ENCODE measurements around the gene PLOD3. TPM values are rescaled to one million over a fixed set of nuclear protein-coding genes. Genes with fewer than 3 reads are reported as not detected.

PLOD3 gene
- total RNA-seq, 1 experiment from 2014 or later, result 83.7 TPM

DNA sequence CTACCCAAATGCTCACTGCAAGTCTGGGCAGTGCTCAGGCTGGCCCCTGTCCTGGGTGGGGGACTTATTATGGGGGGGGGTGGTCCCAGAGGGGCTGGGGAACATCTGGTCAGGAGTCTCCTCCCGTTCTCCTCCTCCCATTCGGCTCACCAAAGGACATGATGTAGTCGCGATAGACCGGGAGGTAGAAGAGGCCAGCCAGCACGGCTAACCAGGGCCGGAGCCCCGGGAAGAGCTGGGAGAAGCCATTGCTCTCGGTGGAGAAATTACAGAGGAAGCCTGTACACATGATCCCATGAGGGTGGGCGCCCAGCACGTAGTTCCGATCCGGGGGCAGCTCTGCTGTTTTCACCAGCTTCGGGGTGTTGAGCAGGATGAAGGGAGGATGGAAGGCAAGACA is 18.9 kb downstream of the PLOD3 start:
- Histone ChIP-seq H3K4me2 (ENCODE audit: low read length) (no peak overlapping the region), H3K27ac (ENCODE audit: low read depth, low read length) (no peak overlapping the region), H2AFZ (ENCODE audit: low read depth, low read length, poor library complexity, severe bottlenecking) (no peak overlapping the region), H3K79me2 (ENCODE audit: insufficient read depth, low read length) (no peaks in the 10 kb centered on the region), H3K9me3 (ENCODE audit: control insufficient read depth in 1 of 2, insufficient read depth in 1 of 2, low read depth in 1 of 2, low read length in 2 of 2) (no peaks in the 10 kb centered on the region), H3K9me2 (ENCODE audit: insufficient read depth) (no peaks in the 10 kb centered on the region), H3K9ac (ENCODE audit: low read length) (no peak overlapping the region), H3K4me1 (ENCODE audit: control insufficient read depth in 1 of 2, insufficient read depth in 2 of 2, low read length in 2 of 2) (peaks cover 0 to 8% of the 10 kb centered on the region in 2 experiments; a peak in 3 of 4 replicates), H3K27me3 (ENCODE audit: insufficient read depth, low read length) (no peaks in the 10 kb centered on the region), H4K20me1 (ENCODE audit: insufficient read depth) (no peaks in the 10 kb centered on the region), H3K4me3 (replicated peaks in 1 of 2; ENCODE audit: low read depth in 1 of 2, low read length in 2 of 2) (no peak overlapping the region), H3K36me3 (ENCODE audit: control insufficient read depth in 1 of 2, insufficient read depth in 2 of 2, low read length in 2 of 2) (no peaks in the 10 kb centered on the region)
- intact Hi-C loops (cut with micrococcal nuclease), result loop anchor here (10.0 kb wide), 1 partner anchor 234 kb away; the partner anchor contains the start of gene MUC12
- ATAC-seq (no peak), DNase-seq (ENCODE audit: low read depth, low spot score) (no peak)
- BruUV-seq (replicated peaks), result no TSS peak
- no peak for TF ChIP-seq JUND (IDR thresholded peaks at IDR 0.05)
- TF ChIP-seq, protein P1, sequence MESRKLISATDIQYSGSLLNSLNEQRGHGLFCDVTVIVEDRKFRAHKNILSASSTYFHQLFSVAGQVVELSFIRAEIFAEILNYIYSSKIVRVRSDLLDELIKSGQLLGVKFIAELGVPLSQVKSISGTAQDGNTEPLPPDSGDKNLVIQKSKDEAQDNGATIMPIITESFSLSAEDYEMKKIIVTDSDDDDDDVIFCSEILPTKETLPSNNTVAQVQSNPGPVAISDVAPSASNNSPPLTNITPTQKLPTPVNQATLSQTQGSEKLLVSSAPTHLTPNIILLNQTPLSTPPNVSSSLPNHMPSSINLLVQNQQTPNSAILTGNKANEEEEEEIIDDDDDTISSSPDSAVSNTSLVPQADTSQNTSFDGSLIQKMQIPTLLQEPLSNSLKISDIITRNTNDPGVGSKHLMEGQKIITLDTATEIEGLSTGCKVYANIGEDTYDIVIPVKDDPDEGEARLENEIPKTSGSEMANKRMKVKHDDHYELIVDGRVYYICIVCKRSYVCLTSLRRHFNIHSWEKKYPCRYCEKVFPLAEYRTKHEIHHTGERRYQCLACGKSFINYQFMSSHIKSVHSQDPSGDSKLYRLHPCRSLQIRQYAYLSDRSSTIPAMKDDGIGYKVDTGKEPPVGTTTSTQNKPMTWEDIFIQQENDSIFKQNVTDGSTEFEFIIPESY (IDR thresholded peaks at IDR 0.05; ENCODE audit: extremely low read depth, insufficient replicate concordance, low read length), result no peak
- TF ChIP-seq ELF1 (IDR thresholded peaks at IDR 0.05; ENCODE audit: borderline replicate concordance, low read depth), result no peak
- TF ChIP-seq, protein P2, sequence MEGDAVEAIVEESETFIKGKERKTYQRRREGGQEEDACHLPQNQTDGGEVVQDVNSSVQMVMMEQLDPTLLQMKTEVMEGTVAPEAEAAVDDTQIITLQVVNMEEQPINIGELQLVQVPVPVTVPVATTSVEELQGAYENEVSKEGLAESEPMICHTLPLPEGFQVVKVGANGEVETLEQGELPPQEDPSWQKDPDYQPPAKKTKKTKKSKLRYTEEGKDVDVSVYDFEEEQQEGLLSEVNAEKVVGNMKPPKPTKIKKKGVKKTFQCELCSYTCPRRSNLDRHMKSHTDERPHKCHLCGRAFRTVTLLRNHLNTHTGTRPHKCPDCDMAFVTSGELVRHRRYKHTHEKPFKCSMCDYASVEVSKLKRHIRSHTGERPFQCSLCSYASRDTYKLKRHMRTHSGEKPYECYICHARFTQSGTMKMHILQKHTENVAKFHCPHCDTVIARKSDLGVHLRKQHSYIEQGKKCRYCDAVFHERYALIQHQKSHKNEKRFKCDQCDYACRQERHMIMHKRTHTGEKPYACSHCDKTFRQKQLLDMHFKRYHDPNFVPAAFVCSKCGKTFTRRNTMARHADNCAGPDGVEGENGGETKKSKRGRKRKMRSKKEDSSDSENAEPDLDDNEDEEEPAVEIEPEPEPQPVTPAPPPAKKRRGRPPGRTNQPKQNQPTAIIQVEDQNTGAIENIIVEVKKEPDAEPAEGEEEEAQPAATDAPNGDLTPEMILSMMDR (IDR thresholded peaks at IDR 0.05 in 2 of 3, conservative IDR thresholded peaks at IDR 0.05 in 1 of 3; ENCODE audit: borderline replicate concordance in 1 of 3, insufficient read depth in 1 of 3, low read depth in 2 of 3, low read length in 2 of 3), result no peak
- no peak for TF ChIP-seq TCF7L2 (IDR thresholded peaks at IDR 0.05; ENCODE audit: borderline replicate concordance, extremely low read depth, insufficient read depth, insufficient read length)
- TF ChIP-seq SP1 (IDR thresholded peaks at IDR 0.05; ENCODE audit: low read depth), result no peak
- TF ChIP-seq POLR2A (IDR thresholded peaks at IDR 0.05; ENCODE audit: borderline replicate concordance, extremely low read depth, insufficient read depth, insufficient read length), result no peak
- TF ChIP-seq CEBPB (IDR thresholded peaks at IDR 0.05; ENCODE audit: low read depth), result no peak
- TF ChIP-seq FOSL1 (IDR thresholded peaks at IDR 0.05; ENCODE audit: low read depth), result no peak
- no peak for TF ChIP-seq SRF (IDR thresholded peaks at IDR 0.05; ENCODE audit: low read depth)
- no peak for TF ChIP-seq SIN3A (IDR thresholded peaks at IDR 0.05; ENCODE audit: low read depth)
- ChIA-PET RAD21 (ENCODE audit: low non-redundant PET in 1 of 2, low total read pairs in 2 of 2, uncharacterized antibody in 2 of 2, unreplicated experiment in 2 of 2) (no interaction called here), POLR2A (no interaction called here), CTCF (no interaction called here)

All from HCT116 (cell line).